Activated B cell treated with CpG ODN at 0.5 μM for 24 hours (primary cell): ENCODE data around the gene RB1. TPM values are rescaled to one million over a fixed set of nuclear protein-coding genes. Genes with fewer than 3 reads are reported as not detected.
"Not testable (repeated sequence)": the region's sequence is repeated elsewhere in the genome, so short reads cannot be mapped to it uniquely, and the experiment has no call there.

Experiments used
- ATAC-seq: fragments of 200-7000 bp; cut with Tn5 transposase; one replicate; pipeline ENCODE4 v1.10.0; 2021; ENCODE audit warnings: low read depth, mild to moderate bottlenecking, moderate library complexity
- CTCF ChIA-PET: fragments of 350-600 bp; sonication (Branson Sonifier 250); formaldehyde crosslinking; loops from one replicate; lab custom pipeline; 2021; ENCODE audit warnings: antibody characterized with exemption; lab: Charles Lee
- POLR2A ChIA-PET: fragments of 350-600 bp; sonication (Branson Sonifier 250); formaldehyde crosslinking; loops from one replicate; lab custom pipeline; 2021; ENCODE audit warnings: antibody characterized with exemption; lab: Charles Lee
- DNase-seq: peaks from one replicate; pipeline ENCODE4 v3.0.0; 2022
- H3K27ac Mint-ChIP-seq: one replicate; pipeline ENCODE4 v1.8.0; 2020; ENCODE audit warnings: mixed read lengths
- H3K27me3 Mint-ChIP-seq: one replicate; pipeline ENCODE4 v1.8.0; 2021; ENCODE audit warnings: mixed read lengths
- H3K36me3 Mint-ChIP-seq: one replicate; pipeline ENCODE4 v1.8.0; 2021; ENCODE audit warnings: low read depth, mixed read lengths
- H3K4me1 Mint-ChIP-seq: one replicate; pipeline ENCODE4 v1.8.0; 2021; ENCODE audit warnings: mixed read lengths
- H3K4me3 Mint-ChIP-seq: one replicate; pipeline ENCODE4 v1.8.0; 2020; ENCODE audit warnings: mild to moderate bottlenecking, mixed read lengths
- H3K9me3 Mint-ChIP-seq: one replicate; pipeline ENCODE4 v1.8.0; 2020; ENCODE audit warnings: mixed read lengths
- intact Hi-C: fragments of 100-400 bp; cut with micrococcal nuclease; formaldehyde crosslinking; loops from one replicate; pipeline ENCODE4 v1.15.1; 2024
- total RNA-seq: library from RNA; stranded (reverse); gene quantifications from 2 replicates; pipeline ENCODE4 v1.2.3, GENCODE V29; 2022
- TF ChIP-seq, protein P1 (sequence below): fragments of 200-600 bp; IDR thresholded peaks from one replicate; pipeline ENCODE4 v1.8.0; 2022; ENCODE audit warnings: antibody characterized with exemption, mild to moderate bottlenecking

Gene RB1
- total RNA-seq, 1 donor from 2014 or later, result 70.5 TPM

DNA sequence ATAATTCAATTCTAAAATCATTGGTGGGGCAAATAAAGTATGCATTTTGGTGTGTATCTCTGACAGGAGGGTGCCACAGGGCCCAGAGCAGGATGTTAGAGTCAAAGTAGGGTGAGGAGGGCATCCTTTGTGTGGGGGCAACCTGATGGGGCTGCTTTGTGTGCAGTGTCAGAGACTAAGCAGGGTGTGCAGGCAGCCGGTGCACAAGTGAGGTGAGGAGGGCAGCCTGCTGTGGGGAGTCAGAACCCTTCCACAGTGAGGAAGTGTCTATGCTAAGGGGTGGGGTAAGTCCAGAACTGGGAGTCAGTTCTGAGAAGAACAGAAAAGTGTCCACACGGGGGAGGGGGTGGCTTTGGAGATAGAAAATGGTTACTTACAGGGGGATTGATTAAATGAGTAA, 40.7 kb downstream of the RB1 start:
- intact Hi-C loops, result loop anchor here (2.0 kb wide), 1 partner anchor 15 kb away; no protein-coding TSS in a partner anchor
- ATAC-seq, result no peak
- no peak for DNase-seq
- ChIA-PET POLR2A (no interaction called here), CTCF (no interaction called here)
- Mint-ChIP-seq H3K9me3 (no peaks in the 10 kb centered on the region), H3K36me3 (peaks cover 57% of the 10 kb centered on the region), H3K4me1 (no peaks in the 10 kb centered on the region), H3K27ac (no peak overlapping the region), H3K4me3 (no peak overlapping the region), H3K27me3 (no peaks in the 10 kb centered on the region)
- TF ChIP-seq, protein P1, sequence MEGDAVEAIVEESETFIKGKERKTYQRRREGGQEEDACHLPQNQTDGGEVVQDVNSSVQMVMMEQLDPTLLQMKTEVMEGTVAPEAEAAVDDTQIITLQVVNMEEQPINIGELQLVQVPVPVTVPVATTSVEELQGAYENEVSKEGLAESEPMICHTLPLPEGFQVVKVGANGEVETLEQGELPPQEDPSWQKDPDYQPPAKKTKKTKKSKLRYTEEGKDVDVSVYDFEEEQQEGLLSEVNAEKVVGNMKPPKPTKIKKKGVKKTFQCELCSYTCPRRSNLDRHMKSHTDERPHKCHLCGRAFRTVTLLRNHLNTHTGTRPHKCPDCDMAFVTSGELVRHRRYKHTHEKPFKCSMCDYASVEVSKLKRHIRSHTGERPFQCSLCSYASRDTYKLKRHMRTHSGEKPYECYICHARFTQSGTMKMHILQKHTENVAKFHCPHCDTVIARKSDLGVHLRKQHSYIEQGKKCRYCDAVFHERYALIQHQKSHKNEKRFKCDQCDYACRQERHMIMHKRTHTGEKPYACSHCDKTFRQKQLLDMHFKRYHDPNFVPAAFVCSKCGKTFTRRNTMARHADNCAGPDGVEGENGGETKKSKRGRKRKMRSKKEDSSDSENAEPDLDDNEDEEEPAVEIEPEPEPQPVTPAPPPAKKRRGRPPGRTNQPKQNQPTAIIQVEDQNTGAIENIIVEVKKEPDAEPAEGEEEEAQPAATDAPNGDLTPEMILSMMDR, result no peak

DNA sequence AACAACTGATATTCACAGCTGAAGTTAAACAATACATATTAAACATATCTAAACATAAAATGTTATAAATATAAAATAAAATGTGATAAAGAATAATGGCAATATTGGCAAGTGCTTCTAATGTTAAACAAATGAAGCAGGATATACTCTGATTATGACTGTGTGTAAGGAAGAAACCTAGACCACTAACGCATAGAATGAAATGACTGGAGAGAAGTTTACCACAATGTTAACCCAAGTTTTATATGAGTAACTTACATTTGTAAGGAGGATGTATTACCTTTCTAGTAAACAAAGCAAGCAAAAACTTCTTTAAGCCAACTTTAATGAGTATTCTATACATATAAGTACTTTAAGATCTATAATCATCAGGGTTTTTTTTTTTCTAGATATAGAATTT, 43.0 kb downstream of the RB1 start:
- TF ChIP-seq, protein P1, result no peak
- H3K36me3 Mint-ChIP-seq, result peaks cover 69% of the 10 kb centered on the region
- DNase-seq (no peak), ATAC-seq (no peak)
- H3K27me3 Mint-ChIP-seq, result no peaks in the 10 kb centered on the region
- no peak overlapping the region for H3K27ac Mint-ChIP-seq
- H3K4me1 Mint-ChIP-seq, result no peaks in the 10 kb centered on the region
- ChIA-PET POLR2A (interaction anchor here (0.5 to 0.7 kb wide), 3 partner anchors 118 to 1732 kb away, joined by 3 to 5 read pairs (median 4); no protein-coding TSS in a partner anchor), CTCF (interaction anchor here (0.6 kb wide), 1 partner anchor 128 kb away, joined by 3 read pairs; no protein-coding TSS in a partner anchor)
- H3K9me3 Mint-ChIP-seq, result no peaks in the 10 kb centered on the region
- no peak overlapping the region for H3K4me3 Mint-ChIP-seq
- intact Hi-C loops, result no loop called here

DNA sequence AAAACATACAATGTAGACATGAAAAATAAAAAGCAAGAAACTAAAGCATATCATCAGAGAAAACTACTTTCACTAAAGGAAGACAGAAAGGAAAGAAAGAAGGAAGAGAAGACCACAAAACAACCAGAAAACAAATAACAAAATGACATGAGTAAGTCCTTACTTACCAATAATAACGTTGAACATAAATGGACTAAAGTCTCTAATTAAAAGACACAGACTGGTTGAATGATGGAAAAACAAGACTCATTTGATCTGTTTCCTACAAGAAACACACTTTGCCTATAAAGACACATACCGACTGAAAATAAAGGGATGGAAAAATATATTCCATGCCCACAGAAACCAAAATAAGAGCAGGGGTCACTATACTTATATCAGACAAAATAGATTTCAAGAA, 46.0 kb downstream of the RB1 start:
- intact Hi-C loops, result no loop called here
- CTCF ChIA-PET, result no interaction called here
- ATAC-seq (no peak), DNase-seq (no peak)
- H3K9me3 Mint-ChIP-seq, result peaks cover 18% of the 10 kb centered on the region
- H3K27ac Mint-ChIP-seq, result no peak overlapping the region
- H3K27me3 Mint-ChIP-seq, result no peaks in the 10 kb centered on the region
- TF ChIP-seq, protein P1, result no peak
- no peak overlapping the region for H3K4me3 Mint-ChIP-seq
- H3K36me3 Mint-ChIP-seq, result peaks cover 84% of the 10 kb centered on the region
- POLR2A ChIA-PET, result no interaction called here
- H3K4me1 Mint-ChIP-seq, result no peaks in the 10 kb centered on the region

DNA sequence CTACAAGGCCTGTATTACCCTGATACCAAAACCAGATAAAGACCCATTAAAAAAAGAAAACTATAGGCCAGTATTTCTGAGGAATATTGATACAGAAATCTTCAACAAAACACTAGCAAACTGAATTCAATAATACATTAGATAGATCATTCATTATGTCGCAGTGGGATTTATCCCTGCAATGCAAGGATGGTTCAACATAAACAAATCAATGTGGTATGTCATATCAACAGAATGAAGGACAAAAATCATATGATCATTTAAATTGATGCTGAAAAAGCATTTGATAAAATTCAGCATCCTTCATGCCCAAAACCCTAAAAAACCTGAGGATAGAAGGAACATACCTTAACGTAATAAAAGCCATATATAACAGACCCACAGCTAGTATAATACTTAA, 50.0 kb downstream of the RB1 start:
- ATAC-seq (no peak), DNase-seq (no peak)
- intact Hi-C loops, result loop anchor here (5.0 kb wide), 1 partner anchor 1421 kb away; no protein-coding TSS in a partner anchor
- no peaks in the 10 kb centered on the region for H3K4me1 Mint-ChIP-seq
- ChIA-PET POLR2A (no interaction called here), CTCF (interaction anchor here (0.5 kb wide), 1 partner anchor 46 kb away, joined by 3 read pairs; no protein-coding TSS in a partner anchor)
- peaks cover 74% of the 10 kb centered on the region for H3K36me3 Mint-ChIP-seq
- H3K9me3 Mint-ChIP-seq, result peaks cover 24% of the 10 kb centered on the region
- TF ChIP-seq, protein P1, result no peak
- no peaks in the 10 kb centered on the region for H3K27me3 Mint-ChIP-seq
- H3K4me3 Mint-ChIP-seq, result no peak overlapping the region
- H3K27ac Mint-ChIP-seq, result no peak overlapping the region

DNA sequence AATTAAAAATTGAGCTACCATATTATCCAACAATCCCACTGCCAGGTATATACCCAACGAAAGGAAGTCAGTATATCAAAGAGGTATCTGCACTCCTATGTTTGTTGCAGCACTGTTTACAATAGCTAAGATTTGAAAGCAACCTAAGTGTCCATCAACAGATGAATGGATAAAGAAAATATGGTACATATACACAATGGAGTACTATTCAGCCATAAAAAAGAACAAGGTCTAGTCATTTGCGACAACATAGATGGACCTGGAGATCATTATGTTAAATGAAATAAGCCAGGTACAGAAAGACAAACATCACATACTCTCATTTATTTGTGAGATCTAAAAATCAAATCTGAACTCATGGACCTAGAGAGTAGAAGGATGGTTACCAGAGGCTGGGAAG, 52.0 kb downstream of the RB1 start:
- Mint-ChIP-seq H3K9me3 (peaks cover 24% of the 10 kb centered on the region), H3K36me3 (peaks cover 65% of the 10 kb centered on the region)
- H3K27ac Mint-ChIP-seq, CTCF ChIA-PET, H3K4me1 Mint-ChIP-seq, H3K27me3 Mint-ChIP-seq, POLR2A ChIA-PET, ATAC-seq, H3K4me3 Mint-ChIP-seq, intact Hi-C loops, DNase-seq: not testable (repeated sequence)

DNA sequence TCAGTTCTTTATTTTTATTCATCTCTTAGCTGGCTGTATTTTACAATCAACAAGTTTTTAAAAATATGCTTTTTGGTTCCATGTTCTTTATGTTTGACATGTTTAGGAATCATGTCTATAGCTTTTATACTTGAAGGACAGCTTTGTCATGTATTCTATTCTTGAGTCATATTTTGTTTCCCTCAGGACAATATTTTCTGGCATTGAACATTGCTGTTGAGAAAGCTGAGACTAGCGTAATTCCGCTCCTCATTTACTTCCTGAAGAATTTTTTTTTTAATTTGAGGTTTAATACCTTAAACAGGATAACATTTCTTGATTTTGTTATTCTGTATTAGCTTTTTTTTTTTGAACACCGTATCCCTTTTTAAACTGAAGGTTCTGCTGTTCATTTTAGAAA, 53.2 kb downstream of the RB1 start:
- CTCF ChIA-PET, result no interaction called here
- no peak overlapping the region for H3K27ac Mint-ChIP-seq
- H3K27me3 Mint-ChIP-seq, result no peaks in the 10 kb centered on the region
- POLR2A ChIA-PET, result interaction anchor here (1.0 kb wide), 1 partner anchor 107 kb away, joined by 3 read pairs; no protein-coding TSS in a partner anchor
- intact Hi-C loops, result no loop called here
- H3K4me1 Mint-ChIP-seq, result no peaks in the 10 kb centered on the region
- peaks cover 24% of the 10 kb centered on the region for H3K9me3 Mint-ChIP-seq
- no peak overlapping the region for H3K4me3 Mint-ChIP-seq
- DNase-seq (no peak), ATAC-seq (no peak)
- peaks cover 59% of the 10 kb centered on the region for H3K36me3 Mint-ChIP-seq
- TF ChIP-seq, protein P1, result no peak
